GM21528 (cell line): Measurements from ENCODE around the gene PLXNA4.

Source experiments
- ATAC-seq: cut with Tn5 transposase; IDR thresholded peaks from one replicate; pipeline ENCODE4 v1.9.1; 2021; ENCODE audit warnings: mild to moderate bottlenecking, moderate library complexity; ENCODE audit not compliant: unreplicated experiment, low FRiP score

PLXNA4 gene

DNA sequence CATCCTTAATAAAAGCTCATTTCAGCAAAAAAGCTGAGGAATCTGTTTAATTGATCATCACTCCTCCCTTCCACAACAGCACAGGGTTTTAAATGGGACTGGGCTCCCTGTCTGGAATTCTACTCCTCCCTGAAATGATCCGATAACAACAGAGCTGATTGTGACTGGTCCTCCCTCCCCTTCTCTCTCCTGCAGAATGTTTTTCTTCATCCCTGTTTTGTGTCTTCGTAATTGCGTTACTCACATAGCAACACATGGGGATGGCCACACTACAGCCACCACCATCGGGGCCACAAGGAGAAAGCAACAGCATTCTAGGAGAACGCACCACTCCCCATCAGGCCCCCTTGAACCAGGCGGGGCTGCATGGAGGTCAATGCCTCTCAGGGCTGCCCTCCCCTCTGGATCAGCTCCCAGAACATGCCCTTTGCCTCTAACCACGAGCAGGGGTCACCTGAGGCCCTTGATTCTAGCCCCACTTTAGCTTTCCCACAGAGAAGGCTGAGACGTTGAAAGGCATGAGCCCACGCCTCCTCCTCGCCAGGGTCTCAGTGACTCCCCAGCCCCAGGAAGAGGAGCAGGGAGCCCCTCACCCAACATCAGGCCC, 152.6 kb downstream of the PLXNA4 start:
- ATAC-seq: no peak

DNA sequence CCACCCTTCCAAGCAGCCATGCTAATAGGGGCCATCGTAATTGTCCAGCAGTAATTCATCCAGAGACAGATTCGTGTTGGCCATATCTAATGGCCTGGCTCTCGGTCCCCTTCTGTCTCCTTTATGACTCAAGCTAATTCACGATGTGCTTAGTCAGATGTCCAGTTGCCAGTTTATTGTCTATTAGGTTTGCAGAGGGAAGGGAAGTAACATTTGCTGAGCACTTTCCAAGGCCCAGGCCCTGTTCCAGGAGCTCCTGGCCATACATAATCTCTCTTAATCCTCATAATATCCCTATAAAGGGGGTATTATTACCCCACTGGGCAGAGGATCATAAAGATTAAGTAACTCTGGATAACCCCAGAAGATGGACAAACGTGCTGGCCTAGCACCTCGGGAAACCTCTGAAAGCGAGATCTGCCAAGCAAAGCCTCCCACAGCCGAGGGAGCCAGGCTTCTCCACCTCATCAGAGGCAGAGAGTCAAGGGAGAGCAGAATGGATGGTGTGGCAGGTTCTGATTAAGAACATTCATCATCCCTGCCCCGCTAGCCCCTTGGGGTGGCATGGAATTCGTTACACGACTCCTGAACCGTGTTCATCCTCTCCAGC, 153.7 kb downstream of the PLXNA4 start:
- no peak for ATAC-seq

DNA sequence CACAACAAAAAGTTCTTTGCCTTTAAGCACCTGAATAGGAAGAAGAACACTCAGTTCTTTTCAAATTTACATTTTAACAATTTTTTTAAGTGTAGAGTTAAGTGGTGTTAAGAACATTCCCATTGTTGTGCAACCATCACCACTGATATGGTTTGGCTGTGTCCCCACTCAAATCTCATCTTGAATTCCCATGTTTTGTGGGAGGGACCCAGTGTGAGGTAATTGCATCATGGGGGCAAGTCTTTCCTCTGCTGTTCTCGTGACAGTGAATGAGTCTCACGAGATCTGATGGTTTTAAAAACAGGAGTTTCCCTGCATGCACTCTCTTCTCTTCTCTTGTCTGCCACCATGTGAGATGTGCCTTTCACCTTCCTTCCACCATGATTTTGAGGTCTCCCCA, 155.7 kb downstream of the PLXNA4 start:
- ATAC-seq: no peak

DNA sequence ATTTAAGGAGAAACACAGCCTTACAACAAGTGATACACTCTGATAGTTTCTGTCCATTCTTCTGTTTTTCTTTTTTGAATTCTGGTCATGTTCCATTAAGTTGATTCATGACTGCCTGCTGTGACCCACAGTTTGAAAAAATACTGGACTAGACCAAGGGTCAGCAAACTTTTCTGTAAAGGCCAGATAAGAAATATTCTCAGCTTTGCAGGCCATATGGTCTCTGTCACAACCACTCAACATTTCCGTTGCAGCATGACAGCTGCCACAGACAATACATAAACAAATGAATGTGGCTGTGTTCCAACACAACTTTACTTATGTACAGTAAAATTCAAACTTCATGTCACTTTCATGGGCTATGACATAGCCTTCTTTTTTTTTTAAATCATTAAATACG, 156.7 kb downstream of the PLXNA4 start:
- ATAC-seq: no peak

DNA sequence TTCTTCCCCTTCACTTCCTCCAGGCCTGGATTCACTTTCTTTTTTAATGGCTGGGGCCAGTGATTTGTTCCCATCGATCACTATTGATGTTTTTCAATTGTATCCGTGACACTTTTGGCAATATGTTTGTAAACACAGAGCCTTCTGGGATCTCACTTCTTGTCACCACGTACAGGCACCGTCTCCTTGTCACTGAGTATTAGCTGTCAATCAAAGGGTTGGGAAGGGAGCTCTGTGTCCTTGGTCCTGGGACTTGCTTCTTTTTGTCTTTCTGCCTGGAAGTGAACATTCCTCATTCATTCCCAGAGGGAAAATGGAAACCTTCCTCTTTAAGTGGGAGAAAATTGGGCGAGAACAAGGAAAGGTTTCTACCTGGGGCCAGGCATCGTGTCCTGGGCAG, 157.4 kb downstream of the PLXNA4 start:
- ATAC-seq: no peak

DNA sequence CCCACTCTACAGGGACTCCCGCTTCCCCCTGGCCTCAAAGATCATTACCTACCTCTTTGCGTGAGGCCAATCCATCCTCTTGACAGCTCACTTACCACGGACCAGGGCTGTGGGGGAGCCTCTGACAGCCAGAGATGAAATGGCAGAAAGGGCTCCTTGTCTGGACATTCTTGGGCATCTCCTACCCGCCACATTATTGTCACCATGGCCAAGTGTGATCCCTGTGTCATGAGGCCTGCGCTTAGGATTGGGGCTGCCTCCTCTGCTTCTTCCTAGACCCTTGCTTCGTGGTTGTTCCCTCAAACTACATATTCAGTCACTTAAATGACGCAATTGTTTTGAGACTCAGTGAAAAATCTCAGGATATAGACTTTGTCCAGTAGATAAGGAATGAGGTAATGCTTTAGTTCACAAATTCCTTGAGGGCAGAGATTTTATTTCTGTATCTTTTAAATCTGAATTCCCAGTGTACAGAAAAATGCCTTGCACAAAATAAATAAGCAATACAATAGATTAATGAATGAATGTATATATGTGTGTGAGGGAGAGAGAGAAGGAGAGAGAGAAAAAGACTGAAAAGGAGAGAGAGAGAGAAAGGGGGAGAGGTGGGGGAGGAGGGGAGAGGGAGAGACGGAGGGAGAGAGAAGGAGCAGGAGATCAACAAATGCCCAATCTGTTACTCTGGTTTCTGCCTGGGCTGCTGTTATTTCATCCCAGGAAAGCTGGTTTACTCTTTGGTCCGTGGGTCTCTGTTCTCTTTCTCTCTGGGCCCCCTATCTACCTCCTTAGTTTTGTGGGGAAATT, 159.0 kb downstream of the PLXNA4 start:
- no peak for ATAC-seq

DNA sequence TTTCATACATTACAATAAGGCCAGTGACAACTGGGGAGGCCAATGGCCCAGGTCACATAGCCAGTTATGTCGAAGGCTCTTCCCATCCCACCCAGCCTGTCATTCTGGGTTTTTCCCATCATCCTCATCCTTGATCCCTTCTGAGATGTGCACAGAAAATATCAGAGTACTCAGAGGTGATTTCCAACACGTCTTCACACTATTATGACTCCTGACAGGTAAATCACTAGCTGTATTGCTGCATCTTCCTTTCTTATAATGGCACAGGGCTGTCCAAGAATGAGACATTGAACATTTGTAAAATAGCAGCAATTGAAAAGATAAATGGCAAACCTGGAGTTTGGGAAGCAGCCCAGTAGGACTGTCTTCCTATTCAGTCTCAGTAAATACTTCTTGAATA, 159.9 kb downstream of the PLXNA4 start:
- no peak for ATAC-seq

DNA sequence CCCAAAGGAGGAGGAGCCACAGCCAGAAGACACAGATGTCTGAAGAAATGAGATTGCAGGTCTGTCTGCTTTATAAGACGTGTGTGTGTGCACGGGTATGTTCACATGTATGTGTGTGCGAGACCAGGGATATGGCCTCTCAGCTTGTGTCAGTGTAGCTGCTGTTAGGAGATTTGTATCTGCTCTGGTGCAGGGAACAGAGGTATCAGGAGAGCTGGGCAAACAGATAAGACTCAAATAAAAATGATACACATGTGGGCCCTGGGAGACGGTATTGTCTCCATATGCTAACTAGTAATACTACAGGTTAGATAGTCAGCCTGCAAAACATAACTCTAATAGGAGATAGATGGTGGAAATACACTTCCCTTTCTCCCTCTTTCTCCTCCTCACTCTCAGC, 161.0 kb downstream of the PLXNA4 start:
- no peak for ATAC-seq

DNA sequence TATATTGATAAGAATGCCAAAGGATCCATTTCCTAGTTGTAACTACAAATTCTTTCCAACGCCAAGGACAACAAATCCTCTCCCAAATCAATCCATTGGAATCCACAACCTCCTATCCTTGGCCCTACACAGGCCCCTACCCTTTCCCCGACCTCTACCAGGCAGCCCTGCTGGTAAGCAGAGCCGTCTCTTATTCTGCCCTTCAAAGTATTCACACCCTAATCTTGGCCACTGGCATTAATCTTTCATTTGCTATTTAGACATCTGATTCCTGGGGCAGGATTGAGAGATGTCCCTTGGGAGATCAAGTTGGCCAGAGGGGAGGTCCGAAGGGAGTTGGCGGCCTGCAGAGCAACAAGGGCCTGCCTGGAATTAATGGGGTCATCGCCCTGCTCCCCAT, 161.4 kb downstream of the PLXNA4 start:
- ATAC-seq: no peak

DNA sequence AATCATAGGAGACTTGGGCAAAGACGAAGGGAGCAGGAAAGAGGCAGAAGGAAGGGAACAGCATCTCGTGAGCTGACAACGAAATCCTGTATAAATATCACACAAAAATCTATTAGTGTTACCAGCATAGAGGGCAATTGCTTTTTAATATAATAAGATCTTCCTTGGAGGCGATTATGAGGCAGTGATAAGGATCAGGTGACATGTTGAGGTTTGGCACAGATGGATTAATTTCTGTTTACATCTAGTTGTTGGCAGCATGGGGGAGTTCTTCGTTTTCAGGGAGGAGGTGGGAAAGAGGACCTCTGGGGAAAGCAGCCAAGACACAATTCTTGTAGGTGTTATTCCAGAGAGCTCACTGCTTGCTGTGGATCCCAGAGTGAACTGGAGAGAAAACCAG, 163.8 kb downstream of the PLXNA4 start:
- ATAC-seq: no peak

DNA sequence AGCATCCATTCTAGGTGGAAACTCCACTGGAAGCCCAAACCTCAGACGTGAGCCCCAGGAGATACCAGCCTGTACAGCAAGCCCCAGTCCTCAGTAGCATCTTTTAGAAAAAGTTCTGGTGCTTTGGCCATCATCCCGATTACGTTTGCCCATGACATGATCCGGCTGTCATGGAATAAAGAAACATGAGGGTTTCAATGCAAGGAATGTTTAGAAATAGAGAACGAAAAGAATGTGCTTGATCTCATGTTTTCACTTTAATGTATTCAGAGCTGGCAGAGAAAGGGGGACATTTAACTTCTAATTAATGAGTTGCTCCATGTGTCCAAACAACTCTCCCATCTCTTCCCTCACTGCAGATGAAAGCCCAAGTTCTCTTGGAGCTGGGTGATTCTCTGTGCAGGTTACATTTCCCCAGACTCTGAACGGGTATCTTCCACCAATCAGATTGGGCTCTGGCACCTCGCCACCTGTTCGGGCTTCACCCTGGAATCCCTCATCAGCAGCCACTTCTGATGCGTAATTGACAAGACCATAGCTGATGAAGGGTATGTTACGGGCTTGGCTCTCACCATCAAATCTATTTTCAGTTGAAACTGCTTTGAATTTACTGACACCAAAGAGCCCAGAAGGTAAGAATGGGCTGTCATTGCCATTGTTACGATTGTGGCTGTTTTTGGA, 165.3 kb downstream of the PLXNA4 start:
- no peak for ATAC-seq

DNA sequence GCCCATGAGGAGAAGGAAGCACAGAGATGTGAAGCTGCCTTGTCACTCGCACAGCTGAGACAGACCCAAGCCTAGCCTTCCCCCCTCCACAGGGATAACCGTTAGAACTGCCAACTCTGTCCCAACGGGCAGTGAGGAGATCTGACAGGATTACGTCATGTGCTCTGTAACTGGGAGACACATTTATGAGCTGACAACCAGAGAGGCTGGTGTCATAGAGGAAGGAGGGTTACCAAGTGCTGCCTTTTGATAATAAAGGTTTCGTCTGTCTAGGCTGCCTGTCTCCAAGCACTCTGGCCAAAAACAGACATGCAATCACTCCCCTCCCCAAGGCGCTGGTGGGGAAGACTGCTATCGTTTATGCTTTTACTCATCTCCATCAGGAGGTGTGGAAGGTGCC, 165.9 kb downstream of the PLXNA4 start:
- no peak for ATAC-seq

DNA sequence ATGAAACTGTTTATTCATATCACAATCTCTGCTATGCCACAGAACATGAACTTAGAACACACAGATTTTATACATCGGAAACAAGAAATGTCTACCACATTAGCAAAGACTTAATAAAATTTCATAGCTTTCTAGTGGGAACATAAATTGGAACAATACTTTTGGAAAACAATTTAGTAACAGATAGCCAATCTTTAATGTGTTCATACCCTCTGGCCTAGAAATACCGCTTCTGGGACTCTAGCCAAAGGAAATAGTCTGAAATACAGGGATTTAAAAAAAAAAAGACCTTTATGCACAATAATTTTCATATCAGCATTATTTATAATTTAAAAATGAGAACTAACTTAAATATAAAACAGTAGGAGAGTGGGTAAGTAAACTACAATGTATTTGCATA, 168.5 kb downstream of the PLXNA4 start:
- no peak for ATAC-seq

DNA sequence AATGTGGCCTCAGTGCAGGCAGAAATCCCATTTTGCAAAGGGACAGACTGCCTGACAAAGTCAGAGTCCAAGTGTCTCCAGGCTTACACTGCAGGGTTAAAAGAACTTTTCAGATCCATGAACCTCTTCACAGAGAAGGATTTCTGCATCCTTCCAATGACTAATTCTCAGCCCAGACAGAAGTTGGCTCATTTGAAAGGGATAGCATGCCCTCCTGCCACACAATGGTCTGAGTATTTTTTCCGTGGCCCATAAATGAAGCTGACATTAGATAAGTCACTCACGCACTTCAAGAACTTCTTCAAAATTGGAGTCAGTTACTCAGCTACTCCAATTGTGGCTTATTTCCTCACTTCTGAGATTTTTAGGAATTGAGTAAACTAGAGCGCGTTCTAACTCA, 170.2 kb downstream of the PLXNA4 start:
- no peak for ATAC-seq

DNA sequence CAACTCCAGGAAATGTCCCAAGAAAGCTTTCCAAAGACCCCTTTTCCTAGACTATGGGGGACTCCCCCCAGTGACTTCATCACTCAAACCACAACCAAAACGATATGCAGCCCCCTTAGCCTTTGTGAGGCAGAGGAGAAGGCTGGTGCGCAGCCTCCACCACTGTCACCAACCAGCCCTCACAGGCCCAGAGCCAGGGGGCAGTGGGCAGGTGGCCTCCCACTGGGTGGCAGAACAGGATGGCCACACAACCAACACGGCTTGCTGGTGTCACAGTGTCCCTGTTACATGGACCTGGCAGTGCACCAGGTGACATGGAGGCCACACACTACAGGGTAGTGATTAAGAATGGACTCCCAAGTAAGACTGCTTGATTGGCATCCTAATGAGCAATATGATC, 172.0 kb downstream of the PLXNA4 start:
- ATAC-seq: no peak

DNA sequence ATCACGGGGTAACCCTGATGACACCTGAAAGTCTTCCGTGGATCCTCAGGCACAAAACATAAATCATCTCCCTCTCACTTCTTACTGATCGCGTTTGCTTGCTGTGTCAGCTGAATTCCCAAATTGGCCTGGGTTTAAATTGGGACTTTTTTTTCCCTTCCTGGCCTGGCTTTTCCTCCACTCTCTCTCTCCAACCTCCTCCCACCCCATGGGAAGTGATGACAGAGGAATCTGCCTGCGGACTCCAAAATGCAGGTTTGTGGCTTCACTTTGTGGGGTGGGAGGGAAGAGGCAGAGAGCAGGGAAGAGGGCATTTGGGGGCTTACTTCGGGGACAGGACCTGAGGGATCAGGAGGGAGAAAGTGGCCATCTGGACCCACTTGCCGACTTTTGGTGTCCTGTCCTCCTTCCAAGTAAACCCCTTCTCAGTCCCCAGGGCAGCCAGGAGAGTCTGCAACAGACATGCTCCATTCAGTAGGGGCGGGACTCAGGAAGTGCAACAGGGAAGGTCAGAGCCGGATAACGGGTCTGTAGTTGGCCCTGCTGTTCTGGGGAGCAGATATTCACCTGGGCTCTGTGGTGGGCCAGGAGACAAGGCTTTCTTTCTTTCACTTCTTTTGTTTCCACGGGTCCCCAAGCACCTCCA, 172.7 kb downstream of the PLXNA4 start:
- no peak for ATAC-seq

DNA sequence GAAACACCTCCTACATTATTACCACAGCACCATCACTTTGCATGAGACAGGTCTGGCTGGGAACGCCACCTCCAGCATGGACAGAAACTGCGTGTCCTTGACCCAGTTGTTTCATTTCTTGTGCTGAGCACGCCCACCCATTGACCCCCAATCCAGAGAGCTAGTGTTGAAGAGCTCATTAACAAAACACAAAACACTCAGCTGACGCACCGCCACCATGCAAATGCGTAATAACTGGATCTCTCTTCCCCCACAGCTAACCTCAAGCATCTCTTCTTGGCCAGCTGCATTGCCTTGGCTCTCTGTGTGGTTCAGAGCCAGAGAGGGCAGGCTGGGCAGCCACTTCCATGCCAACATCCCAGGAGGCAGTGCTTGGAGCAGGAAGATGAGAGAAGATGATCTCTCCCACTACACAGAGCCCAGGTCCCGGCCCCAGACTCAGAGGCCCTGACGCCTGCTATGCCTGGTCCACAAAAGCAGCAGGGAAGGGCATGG, 173.5 kb downstream of the PLXNA4 start:
- ATAC-seq: no peak

DNA sequence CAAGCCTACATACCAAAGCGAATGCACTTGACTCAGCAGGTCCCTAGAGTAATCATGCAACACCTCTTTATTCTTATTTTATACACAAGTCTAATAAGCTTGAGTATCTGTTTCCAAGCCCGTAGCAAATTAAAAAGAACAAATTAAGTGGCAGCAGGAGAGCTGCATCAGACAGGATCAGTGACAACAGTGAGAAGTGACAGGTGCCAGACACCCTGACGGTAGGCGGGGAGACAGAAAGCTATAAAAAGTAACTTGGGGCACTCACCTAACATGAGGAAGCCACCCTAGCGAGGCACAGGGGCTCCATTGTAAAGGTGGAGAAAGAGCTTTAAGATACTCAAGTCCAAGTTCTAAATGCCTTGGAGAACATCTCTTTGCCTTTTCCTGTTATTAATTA, 174.2 kb downstream of the PLXNA4 start:
- ATAC-seq: no peak

DNA sequence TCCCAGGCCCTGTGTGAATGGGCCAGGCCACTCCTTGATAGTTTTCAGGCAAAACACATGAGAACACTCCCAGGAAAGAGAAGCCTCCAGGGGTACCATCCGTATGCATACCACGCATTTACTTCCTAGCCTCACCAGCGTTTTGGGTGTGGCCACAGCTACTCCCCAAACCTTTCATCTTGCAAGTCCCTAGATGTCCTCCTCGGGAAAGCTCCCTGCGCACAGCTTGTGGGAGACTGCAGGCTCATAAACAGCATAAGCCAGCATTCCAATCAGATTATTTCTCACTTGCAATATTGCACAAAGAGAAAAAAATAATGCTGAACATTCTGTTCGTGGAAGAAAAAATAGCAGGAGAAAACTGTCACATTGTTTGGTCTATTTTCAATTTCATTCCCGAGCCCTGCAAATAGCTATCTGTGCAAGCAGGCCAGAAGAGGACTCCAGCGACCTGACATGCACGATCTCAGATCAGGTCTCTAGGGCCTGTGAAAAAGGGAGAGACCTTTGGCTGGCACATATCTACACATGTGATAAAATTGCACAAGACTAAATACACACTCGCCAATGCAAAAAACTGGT, 175.6 kb downstream of the PLXNA4 start:
- ATAC-seq: no peak

DNA sequence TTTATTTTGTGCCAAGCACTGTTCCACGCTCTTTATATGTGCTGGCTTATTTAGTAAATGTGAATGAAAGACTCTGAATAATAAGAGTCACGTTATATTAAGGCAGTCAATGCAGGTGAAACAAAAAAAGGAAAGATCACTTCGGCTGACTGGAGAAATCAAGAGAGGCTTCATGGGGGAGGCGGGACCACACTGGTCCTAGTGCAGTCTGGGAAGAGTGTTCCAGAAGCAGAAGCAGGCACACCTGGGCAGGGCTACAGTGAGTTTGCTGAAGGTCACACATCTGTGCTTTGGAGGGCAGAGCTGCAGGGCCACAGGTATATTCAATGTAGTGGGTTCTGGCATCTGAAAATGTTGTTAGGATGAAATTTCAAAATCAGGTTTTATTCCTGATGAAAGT, 176.9 kb downstream of the PLXNA4 start:
- no peak for ATAC-seq
